Hematopoietic multipotent progenitor cell treated with erythropoietin and hydrocortisone succinate and interleukin-3 and kit ligand, for 17 days (in vitro differentiated cells): ENCODE measurements around the gene PSMG4.

Source experiments
- DNase-seq: peaks from one replicate; pipeline ENCODE4 v3.0.0-alpha.2; 2015; ENCODE audit warnings: low spot score

Gene PSMG4, protein sequence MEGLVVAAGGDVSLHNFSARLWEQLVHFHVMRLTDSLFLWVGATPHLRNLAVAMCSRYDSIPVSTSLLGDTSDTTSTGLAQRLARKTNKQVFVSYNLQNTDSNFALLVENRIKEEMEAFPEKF

DNA sequence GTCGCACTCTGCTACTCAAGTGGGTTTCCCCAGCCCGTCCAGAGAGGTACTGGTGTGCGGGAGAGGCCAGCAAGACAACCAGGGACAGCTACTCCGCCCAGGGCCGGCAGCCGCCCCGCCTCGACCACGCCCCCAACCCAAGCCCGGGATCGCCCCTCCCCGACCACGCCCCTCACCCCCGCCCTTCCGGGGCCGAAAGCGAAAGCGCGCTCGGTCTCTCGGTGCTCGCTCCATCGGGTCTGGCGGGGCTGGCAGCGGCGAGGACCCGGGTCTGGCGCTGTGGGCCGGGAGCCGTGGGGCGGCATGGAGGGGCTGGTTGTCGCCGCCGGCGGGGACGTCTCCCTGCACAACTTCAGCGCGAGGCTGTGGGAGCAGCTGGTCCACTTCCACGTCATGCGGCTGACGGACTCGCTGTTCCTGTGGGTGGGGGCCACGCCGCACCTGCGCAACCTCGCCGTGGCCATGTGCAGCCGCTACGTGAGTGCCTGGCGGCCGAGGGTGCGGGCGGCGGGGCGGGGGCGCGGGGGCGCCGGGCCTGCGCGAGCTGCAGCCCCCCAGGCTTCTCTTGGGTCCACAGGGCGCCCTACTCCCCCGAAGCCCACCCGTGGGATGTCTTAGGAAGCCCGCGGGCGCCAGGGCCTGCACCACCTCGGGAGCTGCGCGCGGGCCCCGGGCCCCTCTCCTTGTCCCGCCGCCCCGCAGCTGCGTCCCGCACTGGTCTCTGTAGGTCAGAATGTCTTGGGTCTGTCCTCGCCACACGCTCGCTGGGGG, at the start of gene PSMG4:
PSMG4 (plus strand) TSS at position 228 of the 771 bp plus-strand sequence; CDS start at position 304, 76 bp downstream.
- peak; percentile 86 for DNase-seq

DNA sequence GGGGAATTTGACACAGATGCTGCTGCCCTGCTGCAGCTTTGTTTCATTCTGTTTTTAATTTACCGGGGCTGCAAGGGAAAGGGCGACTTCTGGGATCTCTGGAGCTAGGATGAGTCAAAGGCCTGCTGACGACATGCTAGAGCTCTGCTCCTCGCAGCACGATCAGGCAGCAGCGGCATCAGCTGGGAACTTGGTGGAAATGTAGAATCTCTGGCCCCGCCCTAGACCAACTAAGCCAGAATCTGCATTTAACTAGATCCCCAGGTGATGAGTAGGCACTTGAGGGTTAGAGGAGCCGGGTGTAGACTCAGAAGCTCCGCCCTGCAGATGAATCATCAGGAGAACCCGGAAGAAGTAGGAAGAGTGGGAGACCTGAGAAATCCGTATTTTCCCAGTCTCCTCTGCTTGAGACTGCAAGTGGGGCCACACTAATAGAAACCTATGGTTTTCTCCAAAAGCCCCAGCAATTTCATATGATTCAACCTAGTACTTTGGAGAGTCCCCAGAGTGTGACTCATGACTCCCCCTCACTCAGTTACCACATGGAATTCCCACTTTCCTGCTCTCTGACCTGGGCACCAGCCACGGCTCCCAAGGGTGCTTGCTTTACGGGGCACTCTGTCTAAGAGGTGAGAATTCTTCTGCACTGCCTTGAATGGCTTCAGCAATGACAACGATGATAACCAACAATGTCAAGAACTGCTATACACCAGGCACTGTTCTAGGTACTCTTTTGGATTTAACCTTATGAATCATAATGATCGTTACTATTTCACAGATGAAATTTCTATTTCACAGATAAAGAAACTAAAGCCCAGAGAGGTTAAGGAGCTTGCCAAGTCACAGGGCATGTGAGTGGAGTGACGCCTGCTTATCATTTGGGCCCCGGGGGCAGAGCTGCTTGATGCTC, 49.4 kb upstream of the PSMG4 start:
- DNase-seq, result peak; percentile 72

DNA sequence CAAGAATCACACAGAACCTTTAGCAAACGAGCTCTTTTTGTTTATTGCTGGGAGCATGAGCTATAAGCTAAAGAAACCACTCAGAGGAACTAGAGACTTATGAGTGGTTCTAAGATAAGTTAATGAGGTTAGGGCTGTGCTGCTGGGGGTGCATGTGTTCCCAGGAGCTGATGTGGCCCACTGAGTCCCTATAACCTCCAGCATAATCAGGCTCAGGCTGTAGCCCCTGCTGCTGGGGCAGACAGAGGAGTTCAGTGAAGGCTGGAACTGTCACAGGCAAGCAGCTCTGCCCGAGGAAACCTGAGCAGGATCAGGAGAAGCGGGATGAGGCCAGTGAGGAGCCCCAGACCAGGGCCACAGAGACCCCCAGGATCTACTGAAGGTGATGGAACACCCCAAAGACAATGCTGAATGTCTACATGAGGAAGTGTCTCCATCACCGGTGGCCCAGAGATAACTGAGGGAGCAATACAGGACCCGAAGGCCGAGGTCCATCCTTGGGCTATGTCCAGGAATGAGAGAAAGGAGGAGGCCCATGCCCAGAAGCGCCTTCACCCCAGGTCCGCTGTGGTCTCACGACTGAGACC, 48.6 kb upstream of the PSMG4 start:
- no peak for DNase-seq

DNA sequence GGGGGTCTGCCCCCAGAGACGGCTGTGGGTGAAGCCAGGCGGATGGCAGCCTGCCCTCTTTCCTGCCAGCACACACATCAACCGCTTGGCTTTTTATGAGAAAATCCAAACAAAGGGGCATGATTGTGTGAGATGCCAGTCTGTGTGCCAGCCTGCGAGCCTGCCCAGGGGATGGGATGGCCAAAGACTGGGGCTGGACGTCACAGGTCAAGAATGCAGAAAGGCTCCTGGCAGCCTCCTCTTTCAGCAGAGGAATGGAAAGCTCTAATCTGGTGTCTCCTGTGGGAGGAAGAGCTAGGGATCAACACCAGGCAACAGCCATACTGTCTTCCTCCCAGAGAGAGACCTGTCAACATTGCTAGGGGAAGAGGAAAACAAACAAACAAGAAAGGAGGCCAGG, 47.1 kb upstream of the PSMG4 start:
- no peak for DNase-seq

DNA sequence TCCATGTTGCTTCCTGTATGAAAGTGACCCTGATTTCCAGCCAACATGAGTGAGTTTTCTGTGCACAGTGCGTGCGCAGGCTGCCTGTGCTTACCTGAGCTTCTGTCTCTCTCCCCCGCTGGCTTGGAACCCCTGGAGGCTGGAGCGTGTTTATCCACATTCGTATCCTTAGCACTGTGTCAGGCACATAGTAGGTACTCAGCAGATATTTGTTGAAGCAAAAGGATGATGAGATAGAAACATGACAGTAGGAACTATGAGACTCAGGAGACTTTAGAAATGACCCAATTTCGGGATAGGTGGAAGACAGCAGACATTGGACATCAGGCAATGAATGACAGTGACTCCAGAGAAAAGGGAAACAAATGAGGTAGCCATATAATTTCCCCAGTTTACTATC, 46.5 kb upstream of the PSMG4 start:
- no peak for DNase-seq

DNA sequence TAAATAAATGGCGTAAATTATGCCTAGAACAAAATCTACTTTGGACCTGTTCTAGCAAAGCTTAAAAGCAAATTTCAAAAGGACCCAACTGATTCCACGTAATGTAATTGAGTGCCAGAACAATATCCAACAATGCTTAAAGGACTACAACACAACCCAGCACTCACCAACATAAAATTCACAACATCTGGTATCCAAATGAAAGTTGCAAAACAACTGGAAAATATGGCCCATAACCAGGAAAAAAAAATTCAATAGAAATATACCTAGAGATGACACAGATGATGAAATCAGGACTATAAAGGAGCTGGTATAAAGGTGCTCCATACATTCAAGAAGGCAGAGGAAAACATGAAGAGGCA, 45.4 kb upstream of the PSMG4 start:
- DNase-seq, result no peak

DNA sequence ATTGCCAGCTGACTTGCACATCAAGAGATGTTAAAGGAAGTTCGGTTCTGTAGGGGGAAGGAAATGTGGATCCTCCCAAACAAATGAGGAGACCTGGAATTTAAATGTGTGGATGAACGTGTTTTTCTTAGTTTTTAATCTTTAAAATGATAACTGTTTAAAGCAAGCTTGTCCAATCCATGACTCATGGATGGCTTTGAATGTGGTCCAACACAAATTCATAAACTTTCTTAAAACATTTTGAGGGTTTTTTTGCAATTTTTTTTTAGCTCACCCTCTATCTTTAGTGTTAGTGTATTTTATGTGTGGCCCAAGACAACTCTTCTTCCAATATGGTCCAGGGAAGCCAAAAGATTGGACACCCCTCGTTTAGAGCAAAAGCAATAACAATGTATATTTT, 43.8 kb upstream of the PSMG4 start:
- DNase-seq, result no peak

DNA sequence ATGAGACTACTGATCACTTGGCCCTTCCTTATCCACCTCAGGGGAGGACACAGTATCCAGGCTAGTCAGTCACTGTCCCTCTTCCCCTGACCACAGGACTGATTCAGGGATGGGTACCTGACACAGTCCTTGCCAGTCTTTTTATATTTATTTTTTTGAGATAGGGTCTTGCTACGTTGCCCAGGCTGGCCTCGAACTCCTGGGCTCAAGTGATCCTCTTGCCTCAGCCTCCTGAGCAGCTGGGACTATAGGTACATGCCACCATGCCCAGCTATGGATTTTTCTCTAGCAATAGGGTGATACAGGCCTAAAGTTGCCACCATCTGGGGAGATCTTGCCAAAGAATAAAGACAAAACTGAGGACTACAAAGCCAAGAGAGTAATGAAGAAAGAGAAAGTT, 41.5 kb upstream of the PSMG4 start:
- no peak for DNase-seq

DNA sequence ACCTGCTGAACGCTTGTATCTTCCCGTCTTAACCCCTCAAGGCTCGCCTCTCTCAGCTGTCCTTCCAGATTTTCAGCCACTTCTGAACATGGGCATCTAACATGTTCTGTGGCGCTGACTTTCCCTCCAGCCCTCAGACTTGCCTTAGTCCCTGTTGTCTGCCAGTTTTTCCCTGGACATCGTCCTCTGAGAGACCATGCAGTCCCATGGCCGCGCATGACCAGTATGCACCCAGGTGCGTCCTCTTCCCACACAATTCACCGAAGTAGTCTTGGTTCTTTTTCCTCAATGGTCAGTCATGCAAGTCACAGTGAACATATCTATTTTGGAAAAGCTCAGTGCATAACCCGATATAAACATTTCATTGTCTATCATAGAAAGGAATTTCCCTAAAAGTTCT, 40.5 kb upstream of the PSMG4 start:
- DNase-seq, result no peak

DNA sequence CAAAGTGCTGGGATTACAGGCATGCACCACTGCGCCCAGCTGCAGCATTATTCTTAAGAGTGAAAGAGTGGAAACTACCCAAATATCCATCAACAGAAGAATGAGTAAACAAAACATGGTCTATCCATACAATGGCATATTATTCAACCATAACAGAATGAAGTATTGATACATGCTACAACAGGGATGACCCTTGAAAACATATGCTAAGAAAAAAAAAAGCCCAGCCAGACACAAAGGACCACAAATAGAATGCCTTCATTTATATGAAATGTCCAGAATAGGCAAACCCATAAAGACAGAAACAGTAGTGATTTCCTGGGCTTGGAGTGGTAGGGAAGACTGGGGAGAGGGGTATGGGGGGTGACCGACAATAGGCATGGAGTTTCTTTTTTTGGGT, 38.4 kb upstream of the PSMG4 start:
- DNase-seq, result no peak

DNA sequence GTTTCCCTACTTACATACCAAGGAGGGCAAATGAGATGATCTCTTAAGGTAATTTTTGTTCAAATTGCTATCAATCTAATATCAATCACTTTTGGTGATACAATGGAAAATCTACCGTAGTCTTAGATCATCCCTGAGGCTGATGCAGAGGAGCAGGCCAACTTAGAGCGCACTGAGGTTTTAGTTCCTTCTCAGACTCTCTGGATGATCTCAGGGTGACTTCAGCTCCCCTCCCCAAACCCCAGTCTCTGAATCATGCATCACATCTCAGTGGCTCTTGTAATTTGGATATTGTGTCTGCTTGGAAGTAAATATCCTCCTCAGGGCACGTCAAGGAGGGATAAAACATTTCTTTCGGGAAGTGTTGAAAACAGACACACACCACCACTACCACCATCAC, 37.2 kb upstream of the PSMG4 start:
- no peak for DNase-seq

DNA sequence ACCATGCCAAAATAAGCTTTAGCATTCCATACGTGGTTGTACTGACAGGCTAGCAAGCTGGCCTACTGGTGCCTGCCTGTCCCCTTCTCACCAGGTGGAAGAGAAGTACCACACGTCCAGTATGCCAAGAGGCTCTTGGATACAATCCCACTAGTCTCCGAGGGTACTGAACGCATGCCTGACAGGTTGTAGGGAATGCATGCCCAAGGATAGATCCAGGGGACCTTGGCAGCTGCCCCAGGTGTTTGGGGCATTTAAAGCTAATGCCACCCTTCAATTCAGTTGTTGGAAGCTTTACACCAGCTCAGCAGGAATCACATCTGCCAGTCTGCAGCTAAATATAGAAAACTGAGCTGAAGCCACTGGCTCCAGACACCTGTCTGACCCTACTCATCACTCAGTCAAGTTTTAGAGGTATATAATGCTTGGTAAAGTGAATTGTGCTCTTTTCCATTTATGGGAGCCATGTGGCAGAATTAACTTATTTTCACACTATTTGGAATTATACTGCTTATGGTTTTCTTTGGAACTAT, 36.2 kb upstream of the PSMG4 start:
- no peak for DNase-seq

DNA sequence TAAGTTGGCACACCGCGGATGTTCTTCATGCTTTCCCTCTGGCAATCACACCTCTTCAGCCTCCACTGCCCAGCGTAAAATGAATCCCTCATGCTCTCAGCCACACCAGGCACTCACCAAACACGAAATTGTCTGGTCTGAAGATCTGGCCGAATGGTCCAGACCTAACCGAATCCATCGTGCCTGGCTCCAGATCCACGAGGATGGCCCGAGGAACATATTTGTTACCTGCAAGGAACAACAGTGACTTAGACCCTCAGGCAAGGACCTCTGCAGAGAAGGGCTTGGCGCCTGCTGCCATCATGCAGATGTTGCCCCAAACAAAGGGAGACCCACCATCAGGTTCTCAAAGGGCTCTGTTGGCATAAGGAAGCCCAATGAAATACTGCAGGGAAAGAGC, 32.7 kb upstream of the PSMG4 start:
- no peak for DNase-seq

DNA sequence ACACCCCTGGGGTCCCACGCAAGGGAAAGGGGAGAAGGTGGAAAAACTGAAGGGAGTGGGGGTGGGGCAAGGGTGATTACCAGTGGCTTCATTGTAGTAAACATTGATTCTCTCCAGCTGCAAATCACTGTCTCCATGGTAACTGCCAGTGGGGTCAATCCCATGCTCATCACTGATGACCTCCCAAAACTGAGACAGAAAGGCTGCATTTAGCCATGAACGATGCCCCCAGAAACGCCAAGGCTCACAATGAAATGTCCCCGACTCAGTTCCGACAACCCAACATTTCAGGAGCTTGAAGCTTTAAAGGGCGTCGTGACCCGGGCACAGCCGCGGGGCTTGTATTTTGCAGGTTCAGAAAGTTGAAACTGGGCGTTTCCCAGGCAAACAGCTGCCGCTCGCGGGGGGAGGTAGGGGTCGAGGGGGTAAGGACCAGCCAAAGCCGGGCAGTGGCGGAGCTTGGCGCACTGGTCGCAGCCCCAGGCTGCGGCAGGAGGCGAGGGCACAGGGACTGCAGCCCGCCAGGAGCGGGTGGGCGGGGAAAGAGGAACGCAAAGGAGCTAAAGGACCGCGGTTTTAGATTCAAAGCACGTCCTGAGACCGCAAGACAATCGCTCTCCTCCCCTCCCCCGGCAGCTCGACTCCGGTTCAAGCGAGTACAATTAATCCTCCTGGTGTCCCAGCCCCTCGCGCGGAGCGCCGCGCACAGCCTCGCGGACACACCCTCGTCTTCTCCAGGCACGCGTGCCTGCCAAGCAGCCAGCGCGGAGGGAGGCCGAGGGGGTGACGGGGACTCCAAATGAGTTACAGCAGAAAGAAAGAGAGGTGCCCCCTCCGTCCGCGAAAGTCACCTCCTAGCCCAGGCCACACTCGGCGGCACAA, 32.0 kb upstream of the PSMG4 start:
- DNase-seq, result no peak

DNA sequence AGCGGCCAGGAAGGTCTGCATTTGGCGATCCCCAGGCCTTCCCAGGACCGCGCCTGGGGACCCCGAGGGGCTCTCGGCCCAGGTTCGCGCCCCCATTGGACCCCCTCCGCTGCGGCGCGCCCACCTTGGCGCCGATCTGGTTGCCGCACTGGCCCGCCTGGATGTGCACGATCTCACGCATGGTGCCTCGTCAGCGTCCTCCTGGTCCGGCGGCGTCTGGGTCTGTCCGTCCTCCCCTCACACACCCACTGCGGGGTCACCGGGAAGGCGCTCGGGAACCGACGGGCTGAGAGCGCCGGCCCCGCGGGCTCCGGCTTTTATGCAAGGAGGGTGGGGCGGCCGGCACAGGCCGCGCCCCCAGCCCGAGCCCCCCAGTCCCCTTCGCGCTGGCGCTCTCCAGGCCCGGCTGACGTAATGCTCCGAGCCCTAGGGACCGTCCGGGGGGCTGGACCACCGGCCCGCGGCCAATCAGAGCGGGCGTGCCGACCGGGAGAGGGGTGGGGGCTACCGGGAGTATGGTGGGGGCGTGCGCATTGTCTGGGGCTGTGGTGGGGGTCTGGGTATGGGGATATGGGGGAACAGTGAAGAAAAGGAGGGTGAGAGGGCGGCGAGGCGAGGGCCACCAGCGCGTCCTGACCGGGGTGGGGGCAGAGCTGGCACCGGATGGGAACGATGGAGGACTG, 31.2 kb upstream of the PSMG4 start, which contains the start of gene TUBB2B:
TUBB2B (minus strand) TSS at position 291 of the 683 bp plus-strand sequence; CDS start at position 181, 110 bp downstream.
- DNase-seq, result no peak

DNA sequence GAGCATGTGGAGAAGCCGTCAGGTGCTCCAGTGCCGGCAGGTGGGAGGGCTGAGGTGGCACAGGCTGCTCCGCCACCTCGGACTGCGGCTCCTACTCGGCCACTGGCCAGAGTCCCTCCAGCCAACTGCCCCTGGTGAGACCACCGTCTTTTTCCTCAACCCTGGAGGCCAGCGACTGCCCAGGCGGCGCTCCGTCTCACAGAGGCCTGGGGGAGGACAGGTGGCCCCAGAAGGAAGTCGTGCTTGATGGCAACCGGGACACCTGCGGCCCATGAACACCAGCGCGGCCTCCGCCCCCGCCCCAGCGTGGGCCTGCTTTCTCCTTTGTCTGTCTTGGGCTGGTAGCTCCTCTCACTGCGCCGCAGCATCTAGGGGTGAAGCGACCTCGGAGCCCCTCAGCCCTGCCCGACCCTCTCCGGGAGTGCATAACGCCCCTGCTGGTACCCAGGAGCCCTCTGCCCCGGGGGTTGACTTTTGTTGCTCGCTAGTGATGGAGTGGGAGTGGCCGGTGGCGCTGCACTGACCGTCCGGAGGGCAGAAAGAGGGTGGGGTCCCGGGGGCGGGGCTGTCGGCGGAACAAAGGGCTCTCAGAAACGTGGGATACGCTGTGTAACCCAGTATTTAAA, 30.6 kb upstream of the PSMG4 start:
- DNase-seq, result no peak

DNA sequence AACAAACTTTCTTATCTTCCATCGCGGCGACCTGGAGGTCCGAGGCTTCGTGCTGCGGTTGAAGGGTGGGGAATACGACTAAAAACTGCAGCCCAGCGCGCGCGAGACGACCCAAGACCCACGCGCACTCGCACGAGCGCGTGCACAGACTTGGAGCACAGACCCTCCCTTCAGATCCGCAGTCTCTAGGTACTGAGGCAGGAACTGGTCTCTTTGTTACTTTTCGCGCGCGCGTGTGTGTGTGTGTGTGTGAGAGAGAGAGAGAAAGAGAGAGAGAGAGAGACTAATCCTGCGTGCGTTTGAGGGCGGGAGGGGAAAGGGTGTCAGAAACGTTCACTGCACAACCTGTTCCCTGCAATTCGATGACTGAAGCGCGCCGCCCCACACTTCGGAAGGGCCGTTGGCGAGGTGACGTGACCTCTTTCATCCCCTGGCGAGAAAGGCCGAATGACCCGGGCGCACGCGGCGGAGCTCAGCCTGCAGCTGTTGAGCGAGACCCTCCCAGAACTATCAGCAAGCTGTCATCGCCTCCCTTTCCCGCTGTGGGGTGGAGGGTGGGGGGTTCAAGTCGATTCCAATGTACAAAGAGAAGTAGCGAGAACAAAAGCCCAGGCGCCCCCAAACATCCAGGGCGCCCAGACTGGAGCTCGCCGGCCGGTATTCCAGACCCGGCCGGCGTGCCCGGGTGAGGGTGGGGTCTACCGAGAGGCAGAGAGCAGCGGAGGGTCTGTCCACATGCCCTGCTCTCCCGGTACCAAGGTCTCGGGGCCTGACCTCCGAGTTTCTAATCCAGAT, 29.8 kb upstream of the PSMG4 start:
- no peak for DNase-seq

DNA sequence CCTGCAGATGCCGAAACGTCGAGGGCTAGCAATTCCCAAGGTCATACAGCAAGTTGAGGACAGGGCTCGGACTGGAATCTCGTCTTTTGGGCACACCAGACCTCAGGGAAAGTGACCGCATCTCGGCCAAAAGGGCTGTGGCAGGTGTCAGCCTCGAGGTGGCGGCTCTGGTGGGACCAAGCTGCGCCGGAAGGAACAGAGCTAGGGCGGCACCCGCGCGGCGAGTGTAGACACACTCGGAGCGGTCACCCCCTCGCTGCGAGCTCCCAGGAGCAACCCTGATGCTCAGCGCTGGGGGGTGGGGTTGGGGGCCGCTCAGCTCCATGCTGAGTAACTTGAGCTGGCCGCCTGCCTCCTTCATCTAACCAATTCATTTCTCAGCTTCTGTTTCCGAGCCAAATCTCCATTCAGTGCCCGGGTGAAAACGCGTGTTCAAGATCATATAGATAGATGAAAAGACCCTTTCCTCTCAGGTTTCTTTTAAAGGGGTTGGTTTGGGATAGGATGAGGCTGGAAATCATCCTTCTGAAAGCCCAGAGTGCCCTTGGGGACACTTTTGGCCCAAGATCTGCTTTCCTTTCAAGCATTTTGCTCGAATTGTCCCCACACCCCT, 29.1 kb upstream of the PSMG4 start:
- no peak for DNase-seq
